Measurements from ENCODE around the gene FOXO6. TPM values are rescaled to one million over a fixed set of nuclear protein-coding genes. Genes with fewer than 3 reads are reported as not detected.

Gene FOXO6
- total and polyA plus RNA-seq, 9 of the 15 experiments (the other 6 are each of a cell fraction or from before 2014, with no cell fraction given), result 0.04 to 0.31 (median 0.12) TPM; not detected in 5

DNA sequence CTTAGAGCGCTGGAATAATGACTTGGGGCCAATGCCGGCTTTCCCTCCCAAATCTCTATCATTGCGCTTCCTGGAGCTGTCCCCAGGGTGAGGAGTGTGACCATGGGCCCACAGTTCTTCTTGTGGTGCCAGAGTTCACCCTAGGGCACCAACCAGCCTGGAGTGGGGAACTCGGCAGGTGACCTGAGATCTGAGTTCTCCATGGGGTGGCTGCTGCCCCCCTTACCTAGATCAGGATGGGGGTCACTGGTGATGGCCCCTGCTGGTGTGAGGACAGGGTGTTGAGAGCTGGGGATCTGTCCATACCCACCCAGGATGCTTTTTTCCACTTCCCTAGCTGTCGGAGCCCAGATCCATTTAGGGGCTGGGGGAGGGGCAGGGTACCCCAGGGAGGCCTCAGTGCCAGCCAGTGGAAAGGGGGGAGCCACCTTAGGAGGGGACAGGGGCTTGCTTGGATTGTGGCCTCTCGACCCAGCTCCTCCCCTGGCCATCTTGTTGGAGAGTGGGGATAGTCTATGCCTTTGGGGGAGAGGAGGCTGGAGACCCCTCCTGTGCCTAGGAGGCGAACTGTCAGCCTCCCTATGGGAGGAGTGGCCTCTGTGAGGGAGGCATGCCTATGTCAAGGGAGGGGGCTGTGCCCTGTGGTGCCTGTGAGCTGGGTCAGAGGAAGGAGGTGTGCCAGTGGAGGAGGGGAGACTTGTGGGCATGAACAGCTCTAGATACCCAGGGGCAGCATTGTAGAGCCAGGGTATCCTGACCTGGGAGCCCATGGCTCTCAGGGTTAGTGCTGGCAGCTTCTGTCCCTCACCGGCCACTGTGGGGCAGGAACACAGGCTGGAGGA is 1.7 kb downstream of the FOXO6 start:
- H3K9me1 ChIP-seq (ENCODE audit: control insufficient read depth, insufficient read depth, low read length), result no peaks in the 10 kb centered on the region
- ChIA-PET CTCF (ENCODE audit: low intra/inter-chr PET ratio) (no interaction called here), POLR2A (interaction anchor here (0.6 kb wide), 1 partner anchor 117 kb away, joined by 3 read pairs; no protein-coding TSS in a partner anchor)
- intact Hi-C loops (cut with micrococcal nuclease) (no loop called here), in situ Hi-C loops (cut with MboI) (no loop called here)
- peaks cover 16% of the 10 kb centered on the region for H4K20me1 ChIP-seq (replicated peaks; ENCODE audit: control insufficient read depth, insufficient read depth, low read length)
- no peak overlapping the region for H3K4me2 ChIP-seq (ENCODE audit: insufficient read depth, low read length)
- H3K27me3 ChIP-seq (ENCODE audit: control insufficient read depth in 2 of 2, insufficient read depth in 2 of 2, low read length in 2 of 2), result peaks cover 11 to 55% of the 10 kb centered on the region in 2 experiments
- H3K9me3 ChIP-seq (replicated peaks; ENCODE audit: control insufficient read depth, insufficient read depth, low read depth, low read length), result no peaks in the 10 kb centered on the region
- no peak overlapping the region for H3K4me3 ChIP-seq
- ATAC-seq (no peak), DNase-seq (ENCODE audit: extremely low read depth in 1 of 4, low spot score in 3 of 4) (no peak), FAIRE-seq (no peak)
- 7% methylated on average over 7 of the region's 8 CpGs for WGBS (ENCODE audit: insufficient coverage, low coverage, missing lambda C conversion rate)
- H2AFZ ChIP-seq (ENCODE audit: low read depth, low read length), result no peak overlapping the region
- H3K9ac ChIP-seq (ENCODE audit: insufficient read depth in 1 of 2, low read depth in 2 of 2, low read length in 2 of 2), result no peak overlapping the region
- BruUV-seq (replicated peaks), result no TSS peak
- peaks cover 13 to 48% of the 10 kb centered on the region in 2 experiments for H3K4me1 ChIP-seq (replicated peaks in 1 of 2; ENCODE audit: control insufficient read depth in 2 of 2, insufficient read depth in 2 of 2, low read length in 2 of 2)
- H3K27ac ChIP-seq (ENCODE audit: extremely low read depth, low read depth, low read length), result no peak overlapping the region
- no peaks in the 10 kb centered on the region for H3K36me3 ChIP-seq (ENCODE audit: control insufficient read depth, insufficient read depth, low read length)
- H3K79me2 ChIP-seq (ENCODE audit: control insufficient read depth, insufficient read depth, low read length), result no peaks in the 10 kb centered on the region
- TF ChIP-seq ZNF184 (CRISPR knock-in tag; IDR thresholded peaks at IDR 0.05) (no peak), NFIC (IDR thresholded peaks at IDR 0.05) (no peak), TBL1XR1 (IDR thresholded peaks at IDR 0.05; ENCODE audit: low read length in 2 of 2) (no peak), SRSF7 (optimal IDR thresholded peaks at IDR 0.05; ENCODE audit: low read depth, low read length) (no peak), CHD1 (IDR thresholded peaks at IDR 0.05; ENCODE audit: low read length) (no peak), NR2C1 (IDR thresholded peaks at IDR 0.05) (no peak), NR2C1 (tag; IDR thresholded peaks at IDR 0.05) (no peak), ZNF764 (CRISPR knock-in tag; IDR thresholded peaks at IDR 0.05; ENCODE audit: low read depth) (no peak), ZNF232 (CRISPR knock-in tag; IDR thresholded peaks at IDR 0.05) (no peak), ARID1B (IDR thresholded peaks at IDR 0.05) (no peak), COPS2 (conservative IDR thresholded peaks at IDR 0.05) (no peak), TAF9B (IDR thresholded peaks at IDR 0.05; ENCODE audit: partially characterized antibody) (no peak)
- TF ChIP-seq, protein P1, sequence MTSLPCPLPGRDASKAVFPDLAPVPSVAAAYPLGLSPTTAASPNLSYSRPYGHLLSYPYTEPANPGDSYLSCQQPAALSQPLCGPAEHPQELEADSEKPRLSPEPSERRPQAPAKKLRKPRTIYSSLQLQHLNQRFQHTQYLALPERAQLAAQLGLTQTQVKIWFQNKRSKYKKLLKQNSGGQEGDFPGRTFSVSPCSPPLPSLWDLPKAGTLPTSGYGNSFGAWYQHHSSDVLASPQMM (CRISPR knock-in tag; IDR thresholded peaks at IDR 0.05), result no peak
- TF ChIP-seq, protein P2, sequence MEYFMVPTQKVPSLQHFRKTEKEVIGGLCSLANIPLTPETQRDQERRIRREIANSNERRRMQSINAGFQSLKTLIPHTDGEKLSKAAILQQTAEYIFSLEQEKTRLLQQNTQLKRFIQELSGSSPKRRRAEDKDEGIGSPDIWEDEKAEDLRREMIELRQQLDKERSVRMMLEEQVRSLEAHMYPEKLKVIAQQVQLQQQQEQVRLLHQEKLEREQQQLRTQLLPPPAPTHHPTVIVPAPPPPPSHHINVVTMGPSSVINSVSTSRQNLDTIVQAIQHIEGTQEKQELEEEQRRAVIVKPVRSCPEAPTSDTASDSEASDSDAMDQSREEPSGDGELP (CRISPR knock-in tag; IDR thresholded peaks at IDR 0.05; ENCODE audit: borderline replicate concordance), result no peak
- TF ChIP-seq, protein P3, sequence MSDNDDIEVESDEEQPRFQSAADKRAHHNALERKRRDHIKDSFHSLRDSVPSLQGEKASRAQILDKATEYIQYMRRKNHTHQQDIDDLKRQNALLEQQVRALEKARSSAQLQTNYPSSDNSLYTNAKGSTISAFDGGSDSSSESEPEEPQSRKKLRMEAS (CRISPR knock-in tag; IDR thresholded peaks at IDR 0.05), result no peak
- TF ChIP-seq, protein P4, sequence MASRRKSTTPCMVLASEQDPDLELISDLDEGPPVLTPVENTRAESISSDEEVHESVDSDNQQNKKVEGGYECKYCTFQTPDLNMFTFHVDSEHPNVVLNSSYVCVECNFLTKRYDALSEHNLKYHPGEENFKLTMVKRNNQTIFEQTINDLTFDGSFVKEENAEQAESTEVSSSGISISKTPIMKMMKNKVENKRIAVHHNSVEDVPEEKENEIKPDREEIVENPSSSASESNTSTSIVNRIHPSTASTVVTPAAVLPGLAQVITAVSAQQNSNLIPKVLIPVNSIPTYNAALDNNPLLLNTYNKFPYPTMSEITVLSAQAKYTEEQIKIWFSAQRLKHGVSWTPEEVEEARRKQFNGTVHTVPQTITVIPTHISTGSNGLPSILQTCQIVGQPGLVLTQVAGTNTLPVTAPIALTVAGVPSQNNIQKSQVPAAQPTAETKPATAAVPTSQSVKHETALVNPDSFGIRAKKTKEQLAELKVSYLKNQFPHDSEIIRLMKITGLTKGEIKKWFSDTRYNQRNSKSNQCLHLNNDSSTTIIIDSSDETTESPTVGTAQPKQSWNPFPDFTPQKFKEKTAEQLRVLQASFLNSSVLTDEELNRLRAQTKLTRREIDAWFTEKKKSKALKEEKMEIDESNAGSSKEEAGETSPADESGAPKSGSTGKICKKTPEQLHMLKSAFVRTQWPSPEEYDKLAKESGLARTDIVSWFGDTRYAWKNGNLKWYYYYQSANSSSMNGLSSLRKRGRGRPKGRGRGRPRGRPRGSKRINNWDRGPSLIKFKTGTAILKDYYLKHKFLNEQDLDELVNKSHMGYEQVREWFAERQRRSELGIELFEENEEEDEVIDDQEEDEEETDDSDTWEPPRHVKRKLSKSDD (conservative IDR thresholded peaks at IDR 0.05; ENCODE audit: low read length), result no peak
- TF ChIP-seq, protein P5, sequence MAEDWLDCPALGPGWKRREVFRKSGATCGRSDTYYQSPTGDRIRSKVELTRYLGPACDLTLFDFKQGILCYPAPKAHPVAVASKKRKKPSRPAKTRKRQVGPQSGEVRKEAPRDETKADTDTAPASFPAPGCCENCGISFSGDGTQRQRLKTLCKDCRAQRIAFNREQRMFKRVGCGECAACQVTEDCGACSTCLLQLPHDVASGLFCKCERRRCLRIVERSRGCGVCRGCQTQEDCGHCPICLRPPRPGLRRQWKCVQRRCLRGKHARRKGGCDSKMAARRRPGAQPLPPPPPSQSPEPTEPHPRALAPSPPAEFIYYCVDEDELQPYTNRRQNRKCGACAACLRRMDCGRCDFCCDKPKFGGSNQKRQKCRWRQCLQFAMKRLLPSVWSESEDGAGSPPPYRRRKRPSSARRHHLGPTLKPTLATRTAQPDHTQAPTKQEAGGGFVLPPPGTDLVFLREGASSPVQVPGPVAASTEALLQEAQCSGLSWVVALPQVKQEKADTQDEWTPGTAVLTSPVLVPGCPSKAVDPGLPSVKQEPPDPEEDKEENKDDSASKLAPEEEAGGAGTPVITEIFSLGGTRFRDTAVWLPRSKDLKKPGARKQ (CRISPR knock-in tag; IDR thresholded peaks at IDR 0.05), result no peak

All from K562 (cell line).